PFSK-1 (cell line): ENCODE measurements around the gene PADI2.

Experiments used
- FOXP2 ChIP-seq: optimal IDR thresholded peaks from 2 replicates; pipeline ENCODE3; 2011; ENCODE audit warnings: borderline replicate concordance, control low read depth, inconsistent platforms; ENCODE audit not compliant: insufficient read depth; ENCODE audit errors: extremely low read length, extremely low read depth
- POLR2AphosphoS5 ChIP-seq: IDR thresholded peaks from 2 replicates; pipeline ENCODE4 v1.6.1; 2012; ENCODE audit warnings: low read depth, mild to moderate bottlenecking, control low read depth, low read length, moderate library complexity
- SIN3A ChIP-seq: IDR thresholded peaks from 2 replicates; pipeline ENCODE4 v1.6.1; 2012; ENCODE audit warnings: mild to moderate bottlenecking, low read length, moderate library complexity, borderline replicate concordance; ENCODE audit not compliant: insufficient read depth
- TAF1 ChIP-seq: IDR thresholded peaks from 2 replicates; pipeline ENCODE4 v1.6.1; 2012; ENCODE audit warnings: low read length, control low read depth, borderline replicate concordance; ENCODE audit not compliant: insufficient read depth
- TF ChIP-seq, protein P1 (sequence below), 2 experiments: IDR thresholded peaks; 2 replicates each; pipeline versions ENCODE4 v1.6.1 to v1.8.0; 2011 to 2012; ENCODE audit warnings: low read depth in 2 of 2, low read length in 2 of 2, control low read depth in 1 of 2, inconsistent platforms in 1 of 2, mild to moderate bottlenecking in 1 of 2, moderate library complexity in 1 of 2; ENCODE audit not compliant: insufficient read depth in 1 of 2

The PADI2 gene

DNA sequence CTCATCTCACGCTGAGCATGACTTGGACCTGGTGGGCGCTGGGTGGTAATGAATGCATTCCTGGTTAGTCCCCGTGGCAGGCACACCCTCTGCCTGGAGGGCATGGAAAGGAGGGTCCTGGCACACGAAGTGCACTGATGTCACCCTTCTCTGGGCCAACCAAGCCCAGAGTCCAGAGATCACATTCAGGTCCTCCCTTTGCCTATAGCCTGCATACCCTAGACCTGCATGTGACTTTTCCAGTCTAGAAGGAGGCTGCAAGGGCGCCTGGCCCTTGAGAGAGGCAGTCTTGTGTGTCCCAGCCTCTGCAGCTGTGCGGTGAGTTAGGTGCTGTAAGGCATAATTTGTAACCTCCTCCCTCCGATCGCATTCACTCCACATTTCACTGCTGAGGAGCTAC, 22.1 kb downstream of the PADI2 start:
- TF ChIP-seq POLR2AphosphoS5 (no peak), TAF1 (no peak), SIN3A (no peak), FOXP2 (no peak)
- TF ChIP-seq, protein P1, sequence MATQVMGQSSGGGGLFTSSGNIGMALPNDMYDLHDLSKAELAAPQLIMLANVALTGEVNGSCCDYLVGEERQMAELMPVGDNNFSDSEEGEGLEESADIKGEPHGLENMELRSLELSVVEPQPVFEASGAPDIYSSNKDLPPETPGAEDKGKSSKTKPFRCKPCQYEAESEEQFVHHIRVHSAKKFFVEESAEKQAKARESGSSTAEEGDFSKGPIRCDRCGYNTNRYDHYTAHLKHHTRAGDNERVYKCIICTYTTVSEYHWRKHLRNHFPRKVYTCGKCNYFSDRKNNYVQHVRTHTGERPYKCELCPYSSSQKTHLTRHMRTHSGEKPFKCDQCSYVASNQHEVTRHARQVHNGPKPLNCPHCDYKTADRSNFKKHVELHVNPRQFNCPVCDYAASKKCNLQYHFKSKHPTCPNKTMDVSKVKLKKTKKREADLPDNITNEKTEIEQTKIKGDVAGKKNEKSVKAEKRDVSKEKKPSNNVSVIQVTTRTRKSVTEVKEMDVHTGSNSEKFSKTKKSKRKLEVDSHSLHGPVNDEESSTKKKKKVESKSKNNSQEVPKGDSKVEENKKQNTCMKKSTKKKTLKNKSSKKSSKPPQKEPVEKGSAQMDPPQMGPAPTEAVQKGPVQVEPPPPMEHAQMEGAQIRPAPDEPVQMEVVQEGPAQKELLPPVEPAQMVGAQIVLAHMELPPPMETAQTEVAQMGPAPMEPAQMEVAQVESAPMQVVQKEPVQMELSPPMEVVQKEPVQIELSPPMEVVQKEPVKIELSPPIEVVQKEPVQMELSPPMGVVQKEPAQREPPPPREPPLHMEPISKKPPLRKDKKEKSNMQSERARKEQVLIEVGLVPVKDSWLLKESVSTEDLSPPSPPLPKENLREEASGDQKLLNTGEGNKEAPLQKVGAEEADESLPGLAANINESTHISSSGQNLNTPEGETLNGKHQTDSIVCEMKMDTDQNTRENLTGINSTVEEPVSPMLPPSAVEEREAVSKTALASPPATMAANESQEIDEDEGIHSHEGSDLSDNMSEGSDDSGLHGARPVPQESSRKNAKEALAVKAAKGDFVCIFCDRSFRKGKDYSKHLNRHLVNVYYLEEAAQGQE (IDR thresholded peaks at IDR 0.05; ENCODE audit: insufficient read depth in 1 of 2, low read depth in 2 of 2, low read length in 2 of 2): no peak

- TF ChIP-seq POLR2AphosphoS5 (no peak), TAF1 (no peak), SIN3A (no peak), FOXP2 (no peak)
- TF ChIP-seq, protein P1 (IDR thresholded peaks at IDR 0.05; ENCODE audit: insufficient read depth in 1 of 2, low read depth in 2 of 2, low read length in 2 of 2): no peak
Measured at GRCh38 chr1:17096584-17096983, 22.7 kb downstream of the PADI2 start.

DNA sequence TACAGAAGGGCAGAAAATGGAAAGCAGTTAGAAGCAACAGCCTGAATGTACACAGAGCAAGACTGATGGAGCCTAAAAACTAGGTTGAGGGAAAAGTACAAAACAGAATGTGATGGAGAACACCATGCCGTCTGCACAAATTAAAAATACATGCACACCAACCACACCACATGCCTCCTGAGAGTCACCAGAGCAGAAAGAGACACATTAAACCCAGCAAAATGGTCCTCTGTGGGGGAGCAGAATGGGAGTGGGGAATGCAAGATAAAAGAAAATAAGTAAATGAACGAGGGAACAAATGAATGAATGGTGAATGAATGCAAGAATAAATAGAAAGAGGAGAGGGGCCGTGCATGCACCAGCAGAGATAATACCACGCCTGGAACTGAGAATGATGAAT, 24.1 kb downstream of the PADI2 start:
- no peak for TF ChIP-seq FOXP2
- no peak for TF ChIP-seq POLR2AphosphoS5
- TF ChIP-seq, protein P1 (IDR thresholded peaks at IDR 0.05; ENCODE audit: insufficient read depth in 1 of 2, low read depth in 2 of 2, low read length in 2 of 2): no peak
- no peak for TF ChIP-seq TAF1
- no peak for TF ChIP-seq SIN3A

DNA sequence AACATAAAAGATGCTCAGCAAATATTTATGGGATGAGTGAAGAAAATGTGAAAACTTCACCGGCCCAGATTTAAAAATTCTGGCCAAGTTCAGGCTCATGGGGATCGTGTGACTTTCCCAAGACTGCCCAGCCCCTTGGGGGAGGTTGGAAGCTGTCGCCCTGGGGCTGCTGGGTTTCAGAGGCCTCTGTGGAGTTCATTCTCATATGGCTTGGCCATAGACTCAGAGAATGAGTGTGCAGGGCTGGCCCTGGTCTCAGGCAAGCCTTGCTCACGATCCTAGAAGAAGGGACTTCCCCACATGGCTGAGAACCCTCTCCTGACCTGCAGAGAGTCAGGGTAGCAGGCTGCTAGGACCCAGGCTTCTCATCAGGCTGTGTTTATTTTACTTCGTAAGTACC, 24.6 kb downstream of the PADI2 start:
- TF ChIP-seq FOXP2: no peak
- TF ChIP-seq POLR2AphosphoS5: no peak
- TF ChIP-seq TAF1: no peak
- no peak for TF ChIP-seq SIN3A
- TF ChIP-seq, protein P1 (IDR thresholded peaks at IDR 0.05; ENCODE audit: insufficient read depth in 1 of 2, low read depth in 2 of 2, low read length in 2 of 2): no peak

DNA sequence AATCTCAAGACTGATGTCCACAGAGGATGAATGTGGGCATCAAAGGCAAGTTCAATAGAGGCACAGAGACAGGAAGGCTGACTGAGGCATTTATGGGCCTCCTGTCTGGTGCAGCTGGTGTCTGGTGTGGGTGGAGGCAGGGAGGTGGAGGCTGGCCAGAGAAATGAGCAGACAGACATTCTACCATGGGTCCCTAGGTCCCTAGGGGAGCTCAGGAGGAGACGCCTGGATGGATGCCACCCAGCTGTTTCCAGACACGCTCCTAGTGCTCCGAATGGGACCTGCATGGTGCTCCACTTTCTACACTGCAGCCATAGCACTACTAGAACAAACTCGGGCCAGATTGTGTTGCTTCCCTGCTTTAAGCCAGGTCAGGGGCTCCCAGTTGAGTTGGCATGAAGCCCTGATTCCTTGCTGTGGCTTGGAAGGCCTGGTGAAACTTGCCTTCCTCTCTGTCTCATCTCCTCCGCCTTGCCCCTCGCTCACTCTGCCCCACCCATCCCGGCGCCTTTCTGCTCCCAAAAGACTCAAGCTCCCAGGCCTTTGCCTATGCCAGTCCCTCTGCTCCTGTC, 25.3 kb downstream of the PADI2 start:
- TF ChIP-seq, protein P1 (IDR thresholded peaks at IDR 0.05; ENCODE audit: insufficient read depth in 1 of 2, low read depth in 2 of 2, low read length in 2 of 2): no peak
- no peak for TF ChIP-seq TAF1
- no peak for TF ChIP-seq POLR2AphosphoS5
- TF ChIP-seq FOXP2: no peak
